OCI-LY7 (cell line): Measurements from ENCODE around the gene GABARAP.

Experiments
- CTCF ChIP-seq: fragments of 200-600 bp; sonication (generic); conservative IDR thresholded peaks from 2 replicates; pipeline ENCODE4 v1.5.1; 2014; ENCODE audit warnings: mild to moderate bottlenecking, antibody characterized with exemption, low read length, moderate library complexity, mixed read lengths
- EZH2phosphoT487 ChIP-seq: fragments of 200-600 bp; sonication (generic); IDR thresholded peaks from 2 replicates; pipeline ENCODE4 v1.6.1; 2018; ENCODE audit warnings: low read depth, borderline replicate concordance, mild to moderate bottlenecking, mixed run types, antibody characterized with exemption, low read length, moderate library complexity, mixed read lengths

GRCh38 chr17:7195971-7196370 is 46.3 kb downstream of the GABARAP start:
- TF ChIP-seq CTCF (no peak), EZH2phosphoT487 (no peak)
